Cardiac muscle cell (in vitro differentiated cells and primary cell): ENCODE data around the gene PROX1. TPM values are rescaled to one million over a fixed set of nuclear protein-coding genes. Genes with fewer than 3 reads are reported as not detected.

ENCODE experiments used
- DNase-seq, 2 donors: peaks; one replicate each; pipeline versions ENCODE4 v3.0.0 to v3.0.0-alpha.2; 2010 to 2017; ENCODE audit warnings: low read depth in 1 of 2, low spot score in 1 of 2
- H3K27ac ChIP-seq: fragments of 200-600 bp; sonication (generic); 2 replicates; pipeline ENCODE4 v1.5.1; 2016
- H3K27me3 ChIP-seq: fragments of 200-600 bp; sonication (generic); 2 replicates; pipeline ENCODE4 v1.6.0; 2016; ENCODE audit warnings: control low read depth
- H3K36me3 ChIP-seq: fragments of 200-600 bp; sonication (generic); 2 replicates; pipeline ENCODE4 v1.5.1; 2016; ENCODE audit warnings: control low read depth
- H3K4me1 ChIP-seq: fragments of 200-600 bp; sonication (generic); 2 replicates; pipeline ENCODE4 v1.8.1; 2017; ENCODE audit warnings: low read depth, mild to moderate bottlenecking, mixed run types
- H3K4me3 ChIP-seq: fragments of 200-600 bp; sonication (generic); 2 replicates; pipeline ENCODE4 v1.5.1; 2016; ENCODE audit warnings: mild to moderate bottlenecking
- H3K9me3 ChIP-seq: fragments of 200-600 bp; sonication (generic); 2 replicates; pipeline ENCODE4 v1.5.1; 2017; ENCODE audit warnings: low read depth, mild to moderate bottlenecking, control low read depth
- CTCF ChIP-seq: IDR thresholded peaks from 2 replicates; pipeline ENCODE4 v1.5.1; 2012; ENCODE audit warnings: low read depth, mild to moderate bottlenecking, low read length
- polyA plus RNA-seq: library from polyadenylated mRNA; unstranded; fragments of >200 nt; fragmentation: Nextera tagmentation; extraction: Ambion mirVana; gene quantifications from 2 replicates; pipeline ENCODE4 v1.2.1, GENCODE V29; 2016
- total RNA-seq: library from RNA; depleted of rRNA; stranded (reverse); fragments of >200 nt; gene quantifications from 2 replicates; pipeline ENCODE4 v1.2.3, GENCODE V29; 2016

Gene PROX1
- total and polyA plus RNA-seq, 2 experiments from 2014 or later = 10.1 to 28.7 TPM

GRCh38 chr1:213960963-213961362, 26.8 kb upstream of the PROX1 start:
- Histone ChIP-seq H3K36me3 (no peaks in the 10 kb centered on the region), H3K27me3 (no peaks in the 10 kb centered on the region), H3K9me3 (no peaks in the 10 kb centered on the region), H3K4me3 (no peak overlapping the region), H3K4me1 (no peaks in the 10 kb centered on the region), H3K27ac (no peak overlapping the region)
- TF ChIP-seq CTCF = no peak
- no peak for DNase-seq

- Histone ChIP-seq H3K36me3 (no peaks in the 10 kb centered on the region), H3K4me1 (no peaks in the 10 kb centered on the region), H3K27ac (no peak overlapping the region), H3K9me3 (no peaks in the 10 kb centered on the region), H3K27me3 (no peaks in the 10 kb centered on the region), H3K4me3 (no peak overlapping the region)
- no peak for TF ChIP-seq CTCF
- DNase-seq = no peak
Measured at GRCh38 chr1:213962508-213962907, 25.3 kb upstream of the PROX1 start.

- Histone ChIP-seq H3K9me3 (no peaks in the 10 kb centered on the region), H3K27me3 (no peaks in the 10 kb centered on the region), H3K27ac (no peak overlapping the region), H3K36me3 (no peaks in the 10 kb centered on the region), H3K4me3 (no peak overlapping the region), H3K4me1 (no peaks in the 10 kb centered on the region)
- no peak for DNase-seq
- TF ChIP-seq CTCF = no peak
Measured at GRCh38 chr1:213966122-213966521, 21.7 kb upstream of the PROX1 start.

- no peaks in the 10 kb centered on the region for H3K4me1 ChIP-seq
- no peak overlapping the region for H3K4me3 ChIP-seq
- TF ChIP-seq CTCF = no peak
- H3K27ac ChIP-seq = no peak overlapping the region
- H3K27me3 ChIP-seq = no peaks in the 10 kb centered on the region
- H3K9me3 ChIP-seq = no peaks in the 10 kb centered on the region
- DNase-seq = no peak
- H3K36me3 ChIP-seq = no peaks in the 10 kb centered on the region
Measured at GRCh38 chr1:213968146-213968825, 19.5 kb upstream of the PROX1 start.

GRCh38 chr1:213969958-213970555, 17.7 kb upstream of the PROX1 start:
- Histone ChIP-seq H3K27ac (no peak overlapping the region), H3K4me1 (no peaks in the 10 kb centered on the region), H3K36me3 (no peaks in the 10 kb centered on the region), H3K4me3 (no peak overlapping the region), H3K27me3 (no peaks in the 10 kb centered on the region), H3K9me3 (no peaks in the 10 kb centered on the region)
- no peak for TF ChIP-seq CTCF
- no peak for DNase-seq
